ENCODE data around the gene NPLOC4.

The NPLOC4 gene

GRCh38 chr17:81558941-81559806 lies 77.7 kb downstream of the NPLOC4 start:
- in situ Hi-C loops (cut with HindIII; ENCODE audit: low pct_unique_long_range_greater_than_20kb, low sequenced_read_pairs): no loop called here
- DNase-seq (ENCODE audit: low read depth in 1 of 2, low spot score in 1 of 2): no peak
- no peak for TF ChIP-seq JUND (IDR thresholded peaks at IDR 0.05; ENCODE audit: low read depth)

GRCh38 chr17:81558115-81558468 lies 78.8 kb downstream of the NPLOC4 start:
- in situ Hi-C loops (cut with HindIII; ENCODE audit: low pct_unique_long_range_greater_than_20kb, low sequenced_read_pairs): no loop called here
- TF ChIP-seq JUND (IDR thresholded peaks at IDR 0.05; ENCODE audit: low read depth): no peak
- no peak for DNase-seq (ENCODE audit: low read depth in 1 of 2, low spot score in 1 of 2)

GRCh38 chr17:81557276-81558114 lies 79.4 kb downstream of the NPLOC4 start:
- TF ChIP-seq JUND (IDR thresholded peaks at IDR 0.05; ENCODE audit: low read depth): no peak
- in situ Hi-C loops (cut with HindIII; ENCODE audit: low pct_unique_long_range_greater_than_20kb, low sequenced_read_pairs): no loop called here
- DNase-seq (ENCODE audit: low read depth in 1 of 2, low spot score in 1 of 2): no peak

GRCh38 chr17:81556863-81557262 lies 80.0 kb downstream of the NPLOC4 start:
- no peak for TF ChIP-seq JUND (IDR thresholded peaks at IDR 0.05; ENCODE audit: low read depth)
- in situ Hi-C loops (cut with HindIII; ENCODE audit: low pct_unique_long_range_greater_than_20kb, low sequenced_read_pairs): no loop called here
- DNase-seq (ENCODE audit: low read depth in 1 of 2, low spot score in 1 of 2): no peak

- in situ Hi-C loops (cut with HindIII; ENCODE audit: low pct_unique_long_range_greater_than_20kb, low sequenced_read_pairs): no loop called here
- no peak for DNase-seq (ENCODE audit: low read depth in 1 of 2, low spot score in 1 of 2)
- no peak for TF ChIP-seq JUND (IDR thresholded peaks at IDR 0.05; ENCODE audit: low read depth)
These were observed 80.7 kb downstream of the NPLOC4 start for GRCh38 chr17:81556175-81556691.

GRCh38 chr17:81553616-81554181 lies 83.2 kb downstream of the NPLOC4 start:
- in situ Hi-C loops (cut with HindIII; ENCODE audit: low pct_unique_long_range_greater_than_20kb, low sequenced_read_pairs): no loop called here
- no peak for TF ChIP-seq JUND (IDR thresholded peaks at IDR 0.05; ENCODE audit: low read depth)
- DNase-seq (ENCODE audit: low read depth in 1 of 2, low spot score in 1 of 2): peak in 1 of 2 experiments; percentile 57

GRCh38 chr17:81553018-81553615 lies 83.8 kb downstream of the NPLOC4 start:
- DNase-seq (ENCODE audit: low read depth in 1 of 2, low spot score in 1 of 2): peak; percentile 96 to 99
- in situ Hi-C loops (cut with HindIII; ENCODE audit: low pct_unique_long_range_greater_than_20kb, low sequenced_read_pairs): no loop called here
- TF ChIP-seq JUND (IDR thresholded peaks at IDR 0.05; ENCODE audit: low read depth): no peak

- in situ Hi-C loops (cut with HindIII; ENCODE audit: low pct_unique_long_range_greater_than_20kb, low sequenced_read_pairs): no loop called here
- no peak for TF ChIP-seq JUND (IDR thresholded peaks at IDR 0.05; ENCODE audit: low read depth)
These were observed 84.5 kb downstream of the NPLOC4 start, which contains the start of gene FAAP100 for GRCh38 chr17:81552244-81553017. Gene FAAP100, minus strand, starts transcription at chr17:81552353. Its CDS starts 23 bp downstream, at chr17:81552330.

GRCh38 chr17:81551458-81552243 lies 85.3 kb downstream of the NPLOC4 start:
- TF ChIP-seq JUND (IDR thresholded peaks at IDR 0.05; ENCODE audit: low read depth): no peak
- in situ Hi-C loops (cut with HindIII; ENCODE audit: low pct_unique_long_range_greater_than_20kb, low sequenced_read_pairs): no loop called here
- peak; percentile 61 for DNase-seq (ENCODE audit: low read depth in 1 of 2, low spot score in 1 of 2)

More at GRCh38 chr17:81552244-81553017, 84.5 kb downstream of the NPLOC4 start, which contains the start of gene FAAP100:
- peak; percentile 88 to 95 for DNase-seq (ENCODE audit: low read depth in 1 of 2, low spot score in 1 of 2)

- DNase-seq (ENCODE audit: low read depth in 1 of 2, low spot score in 1 of 2): no peak
- no peak for TF ChIP-seq JUND (IDR thresholded peaks at IDR 0.05; ENCODE audit: low read depth)
- in situ Hi-C loops (cut with HindIII; ENCODE audit: low pct_unique_long_range_greater_than_20kb, low sequenced_read_pairs): no loop called here
These were observed 86.0 kb downstream of the NPLOC4 start for GRCh38 chr17:81550830-81551457.
